ENCODE results near the gene HECTD2.

Gene HECTD2

DNA sequence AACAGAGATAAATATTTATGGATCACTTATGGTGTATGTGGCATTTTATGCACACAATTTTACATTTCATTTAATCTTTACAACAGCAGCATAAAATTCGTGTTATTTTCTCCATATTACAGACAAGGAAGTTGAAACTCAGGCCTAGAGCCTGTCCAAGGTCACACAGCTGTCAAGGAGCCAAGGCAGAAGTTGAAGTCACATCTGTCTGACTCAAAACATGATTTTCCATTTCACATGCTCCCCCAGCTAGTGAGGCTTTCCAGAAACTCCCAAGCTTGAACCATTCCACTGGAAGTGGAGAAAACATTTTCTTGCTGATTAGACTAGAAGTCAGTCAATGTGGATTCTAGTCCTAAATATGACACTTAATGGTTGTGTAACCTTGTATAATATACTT lies 110.5 kb downstream of the HECTD2 start:
- peaks cover 0 to 2% of the 10 kb centered on the region in 2 donors for H3K9me3 ChIP-seq (replicated peaks in 1 of 2; ENCODE audit: control insufficient read depth in 2 of 2, insufficient read depth in 1 of 2, low read depth in 1 of 2, low read length in 2 of 2)
- no peaks in the 10 kb centered on the region for H3K79me1 ChIP-seq (ENCODE audit: low read depth, low read length)
- H3K4ac ChIP-seq (ENCODE audit: low read length): no peak overlapping the region
- no peak overlapping the region for H3K27ac ChIP-seq (replicated peaks; ENCODE audit: low read length)
- no peak overlapping the region for H3K14ac ChIP-seq (ENCODE audit: low read length)
- no peak overlapping the region for H2BK15ac ChIP-seq (ENCODE audit: low read length)
- no peaks in the 10 kb centered on the region for H3K27me3 ChIP-seq (ENCODE audit: control insufficient read depth in 3 of 3, insufficient read depth in 3 of 3, low read depth in 1 of 3, low read length in 3 of 3)
- no peak overlapping the region for H2BK5ac ChIP-seq (ENCODE audit: low read length)
- no peak overlapping the region for H4K91ac ChIP-seq (ENCODE audit: low read depth, low read length, poor library complexity)
- DNase-seq (ENCODE audit: low spot score): no peak
- no peaks in the 10 kb centered on the region for H3K36me3 ChIP-seq (replicated peaks in 1 of 2; ENCODE audit: control insufficient read depth in 2 of 2, insufficient read depth in 2 of 2, low read length in 2 of 2)
- no peak overlapping the region for H3K4me2 ChIP-seq (ENCODE audit: insufficient read depth, low read length, poor library complexity, severe bottlenecking)
- no peak overlapping the region for H2AK5ac ChIP-seq (ENCODE audit: low read depth, low read length)
- H2AFZ ChIP-seq (ENCODE audit: low read length): no peak overlapping the region
- H3K4me1 ChIP-seq (ENCODE audit: control insufficient read depth in 2 of 2, insufficient read depth in 1 of 2, low read depth in 1 of 2, low read length in 2 of 2): no peaks in the 10 kb centered on the region
- H3K9ac ChIP-seq (ENCODE audit: low read depth, low read length, poor library complexity): no peak overlapping the region
- H4K8ac ChIP-seq (ENCODE audit: low read depth, low read length): no peak overlapping the region
- no peak overlapping the region for H3K23ac ChIP-seq (ENCODE audit: low read depth, low read length, poor library complexity)
- no peak overlapping the region for H2BK120ac ChIP-seq (ENCODE audit: low read depth, low read length)
- no peak overlapping the region for H3K18ac ChIP-seq (ENCODE audit: low read length)
- H2BK12ac ChIP-seq (ENCODE audit: low read length): no peak overlapping the region
- H3K4me3 ChIP-seq (ENCODE audit: low read length in 2 of 2): no peak overlapping the region
- WGBS, 2 donors (ENCODE audit: extremely low coverage in 2 of 2, insufficient read length in 2 of 2, insufficient replicate concordance in 1 of 2): no CpG with 5 or more reads among the region's 1 CpG

DNA sequence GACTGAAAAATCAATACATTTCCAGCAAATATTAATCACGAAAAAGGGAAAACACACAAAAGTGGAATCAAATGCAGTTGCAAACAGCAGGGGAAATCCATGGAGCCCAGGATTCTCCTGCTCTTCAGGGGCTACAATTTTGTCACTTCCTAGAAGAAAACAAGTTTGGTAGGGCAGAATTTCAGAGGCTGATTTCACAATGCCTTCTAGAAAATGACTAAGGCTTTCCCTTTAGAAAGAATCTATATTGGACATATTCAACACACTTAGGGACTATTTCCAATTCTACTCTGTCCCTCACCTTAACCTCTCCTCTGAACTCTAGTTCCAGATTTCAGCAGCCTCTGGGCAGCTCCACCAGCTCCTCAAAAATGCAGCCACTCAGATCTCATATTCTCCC lies 111.3 kb downstream of the HECTD2 start:
- no peak overlapping the region for H3K23ac ChIP-seq (ENCODE audit: low read depth, low read length, poor library complexity)
- H3K9ac ChIP-seq (ENCODE audit: low read depth, low read length, poor library complexity): no peak overlapping the region
- H3K18ac ChIP-seq (ENCODE audit: low read length): no peak overlapping the region
- no peaks in the 10 kb centered on the region for H3K36me3 ChIP-seq (replicated peaks in 1 of 2; ENCODE audit: control insufficient read depth in 2 of 2, insufficient read depth in 2 of 2, low read length in 2 of 2)
- H3K4me1 ChIP-seq (ENCODE audit: control insufficient read depth in 2 of 2, insufficient read depth in 1 of 2, low read depth in 1 of 2, low read length in 2 of 2): no peaks in the 10 kb centered on the region
- no peaks in the 10 kb centered on the region for H3K9me3 ChIP-seq (replicated peaks in 1 of 2; ENCODE audit: control insufficient read depth in 2 of 2, insufficient read depth in 1 of 2, low read depth in 1 of 2, low read length in 2 of 2)
- no peak overlapping the region for H2BK15ac ChIP-seq (ENCODE audit: low read length)
- H3K27me3 ChIP-seq (ENCODE audit: control insufficient read depth in 3 of 3, insufficient read depth in 3 of 3, low read depth in 1 of 3, low read length in 3 of 3): no peaks in the 10 kb centered on the region
- no peak overlapping the region for H4K91ac ChIP-seq (ENCODE audit: low read depth, low read length, poor library complexity)
- no peak overlapping the region for H2BK12ac ChIP-seq (ENCODE audit: low read length)
- no peak overlapping the region for H3K14ac ChIP-seq (ENCODE audit: low read length)
- no peak overlapping the region for H3K27ac ChIP-seq (replicated peaks; ENCODE audit: low read length)
- no peak overlapping the region for H2AK5ac ChIP-seq (ENCODE audit: low read depth, low read length)
- no peak overlapping the region for H3K4me2 ChIP-seq (ENCODE audit: insufficient read depth, low read length, poor library complexity, severe bottlenecking)
- WGBS, 2 donors (ENCODE audit: extremely low coverage in 2 of 2, insufficient read length in 2 of 2, insufficient replicate concordance in 1 of 2): no CpG with 5 or more reads among the region's 1 CpG
- no peaks in the 10 kb centered on the region for H3K79me1 ChIP-seq (ENCODE audit: low read depth, low read length)
- no peak overlapping the region for H2BK120ac ChIP-seq (ENCODE audit: low read depth, low read length)
- DNase-seq (ENCODE audit: low spot score): no peak
- no peak overlapping the region for H2AFZ ChIP-seq (ENCODE audit: low read length)
- H2BK5ac ChIP-seq (ENCODE audit: low read length): no peak overlapping the region
- no peak overlapping the region for H4K8ac ChIP-seq (ENCODE audit: low read depth, low read length)
- H3K4ac ChIP-seq (ENCODE audit: low read length): no peak overlapping the region
- no peak overlapping the region for H3K4me3 ChIP-seq (ENCODE audit: low read length in 2 of 2)

DNA sequence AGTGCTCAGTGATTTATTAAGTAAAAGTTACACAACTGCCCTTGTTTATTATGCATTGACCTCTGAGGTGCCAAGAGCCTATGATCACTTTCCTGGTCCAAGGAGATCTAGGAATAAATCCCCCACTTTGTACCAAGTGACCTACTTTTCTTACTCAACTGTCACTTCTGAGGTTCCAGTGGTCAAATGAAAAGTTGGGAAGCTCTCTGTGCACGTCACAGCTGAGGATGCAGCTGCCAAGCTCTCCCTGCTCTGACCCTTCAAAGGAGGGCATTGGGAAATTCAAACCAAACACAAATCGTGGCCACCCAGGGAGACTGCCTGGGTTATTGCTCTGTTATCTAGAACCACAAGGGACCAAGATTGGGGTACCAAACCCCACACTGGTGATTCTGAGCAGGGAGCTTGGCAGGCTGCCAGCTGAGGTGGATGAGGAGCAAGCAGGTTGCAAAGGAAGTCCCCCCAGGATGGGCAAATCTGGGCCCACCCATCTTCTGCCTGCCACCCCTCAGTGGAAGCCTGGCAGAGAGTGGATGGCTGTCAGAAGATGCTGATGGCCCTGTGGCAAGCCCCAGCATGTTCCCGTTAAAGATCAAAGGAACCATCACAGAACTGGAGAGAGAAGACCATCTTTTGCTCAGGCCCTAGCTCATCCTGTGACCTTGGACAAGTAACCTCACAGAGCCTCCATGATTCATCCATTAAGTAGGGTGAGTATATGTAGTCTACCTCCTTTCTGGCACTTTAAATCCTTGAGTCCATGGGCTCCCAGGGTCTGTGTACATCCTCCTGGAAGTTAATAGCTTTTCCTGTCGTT lies 116.0 kb downstream of the HECTD2 start:
- H3K18ac ChIP-seq (ENCODE audit: low read length): no peak overlapping the region
- no peak overlapping the region for H2BK12ac ChIP-seq (ENCODE audit: low read length)
- H2BK5ac ChIP-seq (ENCODE audit: low read length): no peak overlapping the region
- H3K4me2 ChIP-seq (ENCODE audit: insufficient read depth, low read length, poor library complexity, severe bottlenecking): no peak overlapping the region
- H3K36me3 ChIP-seq (replicated peaks in 1 of 2; ENCODE audit: control insufficient read depth in 2 of 2, insufficient read depth in 2 of 2, low read length in 2 of 2): no peaks in the 10 kb centered on the region
- no peak overlapping the region for H2AK5ac ChIP-seq (ENCODE audit: low read depth, low read length)
- H3K4me1 ChIP-seq (ENCODE audit: control insufficient read depth in 2 of 2, insufficient read depth in 1 of 2, low read depth in 1 of 2, low read length in 2 of 2): peaks cover 0 to 1% of the 10 kb centered on the region in 2 donors
- H2BK120ac ChIP-seq (ENCODE audit: low read depth, low read length): no peak overlapping the region
- H2BK15ac ChIP-seq (ENCODE audit: low read length): no peak overlapping the region
- no peaks in the 10 kb centered on the region for H3K27me3 ChIP-seq (ENCODE audit: control insufficient read depth in 3 of 3, insufficient read depth in 3 of 3, low read depth in 1 of 3, low read length in 3 of 3)
- peak overlapping the region; percentile 19 for H4K8ac ChIP-seq (ENCODE audit: low read depth, low read length)
- H2AFZ ChIP-seq (ENCODE audit: low read length): no peak overlapping the region
- H4K91ac ChIP-seq (ENCODE audit: low read depth, low read length, poor library complexity): no peak overlapping the region
- H3K9me3 ChIP-seq (replicated peaks in 1 of 2; ENCODE audit: control insufficient read depth in 2 of 2, insufficient read depth in 1 of 2, low read depth in 1 of 2, low read length in 2 of 2): no peaks in the 10 kb centered on the region
- no CpG with 5 or more reads among the region's 4 CpGs for WGBS, 2 donors (ENCODE audit: extremely low coverage in 2 of 2, insufficient read length in 2 of 2, insufficient replicate concordance in 1 of 2)
- H3K4me3 ChIP-seq (ENCODE audit: low read length in 2 of 2): no peak overlapping the region
- no peak overlapping the region for H3K23ac ChIP-seq (ENCODE audit: low read depth, low read length, poor library complexity)
- H3K4ac ChIP-seq (ENCODE audit: low read length): no peak overlapping the region
- no peak for DNase-seq (ENCODE audit: low spot score)
- H3K27ac ChIP-seq (replicated peaks; ENCODE audit: low read length): no peak overlapping the region
- H3K9ac ChIP-seq (ENCODE audit: low read depth, low read length, poor library complexity): no peak overlapping the region
- no peak overlapping the region for H3K14ac ChIP-seq (ENCODE audit: low read length)
- H3K79me1 ChIP-seq (ENCODE audit: low read depth, low read length): no peaks in the 10 kb centered on the region

DNA sequence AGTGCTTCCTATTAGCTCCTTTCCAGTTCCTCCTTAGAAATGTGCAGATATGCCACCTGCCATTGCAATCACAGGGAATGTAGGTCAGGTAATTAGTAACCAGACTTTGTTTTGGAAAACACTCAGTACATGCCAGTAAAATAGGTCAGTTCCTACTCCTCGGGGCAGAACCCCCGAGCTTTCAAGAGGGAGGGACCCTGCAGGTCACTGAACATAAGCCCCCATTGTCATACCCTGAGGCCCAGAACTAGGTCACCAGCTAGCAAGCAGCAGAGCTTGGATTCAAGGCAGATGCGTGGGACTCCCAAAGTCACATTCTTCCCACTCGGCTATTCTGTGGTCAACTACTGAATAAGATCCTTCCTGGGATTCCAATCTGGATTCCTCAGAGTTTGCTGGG lies 117.9 kb downstream of the HECTD2 start:
- Histone ChIP-seq H2AK5ac (ENCODE audit: low read depth, low read length) (no peak overlapping the region), H3K4me1 (ENCODE audit: control insufficient read depth in 2 of 2, insufficient read depth in 1 of 2, low read depth in 1 of 2, low read length in 2 of 2) (peaks cover 0 to 1% of the 10 kb centered on the region in 2 donors), H3K4me3 (ENCODE audit: low read length in 2 of 2) (no peak overlapping the region), H4K91ac (ENCODE audit: low read depth, low read length, poor library complexity) (no peak overlapping the region), H3K27ac (replicated peaks; ENCODE audit: low read length) (no peak overlapping the region), H2BK12ac (ENCODE audit: low read length) (no peak overlapping the region), H3K23ac (ENCODE audit: low read depth, low read length, poor library complexity) (no peak overlapping the region), H3K18ac (ENCODE audit: low read length) (no peak overlapping the region), H3K14ac (ENCODE audit: low read length) (no peak overlapping the region), H3K79me1 (ENCODE audit: low read depth, low read length) (no peaks in the 10 kb centered on the region), H3K27me3 (ENCODE audit: control insufficient read depth in 3 of 3, insufficient read depth in 3 of 3, low read depth in 1 of 3, low read length in 3 of 3) (no peaks in the 10 kb centered on the region), H3K9me3 (replicated peaks in 1 of 2; ENCODE audit: control insufficient read depth in 2 of 2, insufficient read depth in 1 of 2, low read depth in 1 of 2, low read length in 2 of 2) (no peaks in the 10 kb centered on the region), H2AFZ (ENCODE audit: low read length) (no peak overlapping the region), H3K4ac (ENCODE audit: low read length) (no peak overlapping the region), H4K8ac (ENCODE audit: low read depth, low read length) (no peak overlapping the region), H2BK120ac (ENCODE audit: low read depth, low read length) (no peak overlapping the region), H3K4me2 (ENCODE audit: insufficient read depth, low read length, poor library complexity, severe bottlenecking) (no peak overlapping the region), H2BK15ac (ENCODE audit: low read length) (no peak overlapping the region), H2BK5ac (ENCODE audit: low read length) (no peak overlapping the region), H3K9ac (ENCODE audit: low read depth, low read length, poor library complexity) (no peak overlapping the region), H3K36me3 (replicated peaks in 1 of 2; ENCODE audit: control insufficient read depth in 2 of 2, insufficient read depth in 2 of 2, low read length in 2 of 2) (no peaks in the 10 kb centered on the region)
- WGBS, 2 donors (ENCODE audit: extremely low coverage in 2 of 2, insufficient read length in 2 of 2, insufficient replicate concordance in 1 of 2): no CpG with 5 or more reads among the region's 4 CpGs
- DNase-seq (ENCODE audit: low spot score): no peak
